SK-N-SH (cell line): ENCODE data around the gene TBC1D13. TPM values are rescaled to one million over a fixed set of nuclear protein-coding genes. Genes with fewer than 3 reads are reported as not detected.

Experiments
- CTCF ChIA-PET: fragments of 300-600, 350-600 bp; formaldehyde crosslinking; extraction: SDS; loops from one replicate; lab custom pipeline; 2021; lab: Yijun Ruan, JAX
- POLR2A ChIA-PET: fragments of 350-600 bp; sonication (Branson Sonifier 250); formaldehyde crosslinking; extraction: SDS; loops from one replicate; lab custom pipeline; 2020; ENCODE audit warnings: antibody characterized with exemption, inconsistent platforms; lab: Yijun Ruan, JAX
- DNase-seq: peaks from one replicate; pipeline ENCODE4 v3.0.0; 2012
- H2AFZ ChIP-seq: fragments of 200-600 bp; sonication (generic); 2 replicates; pipeline ENCODE4 v1.8.1; 2016; ENCODE audit warnings: antibody characterized with exemption, mild to moderate bottlenecking, low read depth
- H3F3A ChIP-seq: fragments of 200-600 bp; sonication (generic); replicated peaks from 2 replicates; pipeline ENCODE3; 2016; ENCODE audit warnings: antibody characterized with exemption, mild to moderate bottlenecking; ENCODE audit not compliant: insufficient read depth
- H3K27ac ChIP-seq, 2 experiments: fragments of 200-500 bp in 1 of 2; fragments of 200-600 bp in 1 of 2; sonication (Bioruptor generic) in 1 of 2; sonication (generic), shearing (Covaris generic) in 1 of 2; 2 replicates each; pipeline versions ENCODE4 v1.5.1 to v1.6.1; 2014 to 2016; ENCODE audit warnings: low read depth in 2 of 2, inconsistent platforms in 1 of 2, low read length in 1 of 2, mild to moderate bottlenecking in 1 of 2, mixed read lengths in 1 of 2
- H3K27me3 ChIP-seq: fragments of 200-600 bp; sonication (generic), shearing (Covaris generic); 2 replicates; pipeline ENCODE4 v1.6.1; 2016; ENCODE audit warnings: mixed run types; ENCODE audit not compliant: insufficient read depth
- H3K36me3 ChIP-seq, 2 experiments: fragments of 200-500 bp in 1 of 2; fragments of 200-600 bp in 1 of 2; sonication (Bioruptor generic) in 1 of 2; sonication (generic) in 1 of 2; replicated peaks in 1 of 2; 2 replicates each; pipeline versions ENCODE3 to v1.5.1; 2014 to 2016; ENCODE audit warnings: low read length in 1 of 2, mild to moderate bottlenecking in 1 of 2; ENCODE audit not compliant: insufficient read depth in 2 of 2, control insufficient read depth in 1 of 2
- H3K4me1 ChIP-seq, 2 experiments: fragments of 200-500 bp in 1 of 2; fragments of 200-600 bp in 1 of 2; sonication (Bioruptor generic) in 1 of 2; sonication (generic), shearing (Covaris generic) in 1 of 2; 2 replicates each; pipeline versions ENCODE4 v1.5.1 to v1.6.1; 2014 to 2016; ENCODE audit warnings: low read depth in 1 of 2, low read length in 1 of 2, mixed run types in 1 of 2; ENCODE audit not compliant: insufficient read depth in 2 of 2, control insufficient read depth in 1 of 2
- H3K4me2 ChIP-seq: fragments of 200-600 bp; sonication (generic), shearing (Covaris generic); 2 replicates; pipeline ENCODE4 v1.6.1; 2017; ENCODE audit warnings: mixed run types
- H3K4me3 ChIP-seq, 2 experiments: fragments of 200-500 bp in 1 of 2; fragments of 200-600 bp in 1 of 2; sonication (Bioruptor generic) in 1 of 2; sonication (generic), shearing (Covaris generic) in 1 of 2; 2 replicates each; pipeline versions ENCODE4 v1.5.1 to v1.8.1; 2014 to 2016; ENCODE audit warnings: low read depth in 2 of 2, inconsistent platforms in 1 of 2, low read length in 1 of 2, mild to moderate bottlenecking in 1 of 2, mixed read lengths in 1 of 2, moderate library complexity in 1 of 2
- H3K79me2 ChIP-seq: fragments of 200-600 bp; sonication (generic); 2 replicates; pipeline ENCODE4 v1.8.1; 2017; ENCODE audit warnings: mild to moderate bottlenecking; ENCODE audit not compliant: insufficient read depth
- H3K9ac ChIP-seq: fragments of 200-600 bp; sonication (generic); 2 replicates; pipeline ENCODE4 v1.6.1; 2017; ENCODE audit warnings: mixed run types
- H3K9me2 ChIP-seq: fragments of 200-600 bp; sonication (generic); 2 replicates; pipeline ENCODE4 v1.6.1; 2017; ENCODE audit warnings: mixed run types
- H3K9me3 ChIP-seq: fragments of 200-600 bp; sonication (generic); 2 replicates; pipeline ENCODE4 v1.6.1; 2017; ENCODE audit warnings: mixed run types, mild to moderate bottlenecking, moderate library complexity
- H4K20me1 ChIP-seq: fragments of 200-600 bp; sonication (generic); 2 replicates; pipeline ENCODE4 v1.6.1; 2017; ENCODE audit warnings: mild to moderate bottlenecking, mixed run types; ENCODE audit not compliant: insufficient read depth
- CHD2 ChIP-seq: fragments of 150-350 bp; IDR thresholded peaks from 2 replicates; pipeline ENCODE4 v1.6.1; 2018; ENCODE audit warnings: low read length; ENCODE audit not compliant: partially characterized antibody
- CTCF ChIP-seq: fragments of 200-600 bp; sonication (generic); IDR thresholded peaks from 2 replicates; pipeline ENCODE4 v1.6.1; 2017; ENCODE audit warnings: antibody characterized with exemption, mild to moderate bottlenecking, moderate library complexity
- EP300 ChIP-seq, 2 experiments: IDR thresholded peaks; 2 replicates each; pipeline versions ENCODE4 v1.4.0 to v1.6.1; 2012; ENCODE audit warnings: borderline replicate concordance in 1 of 2, low read depth in 1 of 2, low read length in 1 of 2
- EZH2phosphoT487 ChIP-seq: fragments of 200-600 bp; sonication (generic); IDR thresholded peaks from 2 replicates; pipeline ENCODE4 v1.6.1; 2017; ENCODE audit warnings: low read depth, mixed run types, mild to moderate bottlenecking, antibody characterized with exemption, moderate library complexity, borderline replicate concordance
- JUND ChIP-seq: IDR thresholded peaks from 2 replicates; pipeline ENCODE4 v1.4.0; 2012
- MXI1 ChIP-seq: IDR thresholded peaks from 2 replicates; pipeline ENCODE4 v1.6.1; 2012; ENCODE audit warnings: mild to moderate bottlenecking, low read depth, low read length, improper control_type of control experiment
- NRF1 ChIP-seq: IDR thresholded peaks from 2 replicates; pipeline ENCODE4 v1.6.1; 2012; ENCODE audit warnings: low read depth, mild to moderate bottlenecking, low read length
- RXRA ChIP-seq: IDR thresholded peaks from 2 replicates; pipeline ENCODE4 v1.4.0; 2012; ENCODE audit warnings: low read depth, mild to moderate bottlenecking, borderline replicate concordance
- TEAD4 ChIP-seq: IDR thresholded peaks from 2 replicates; pipeline ENCODE4 v1.4.0; 2012; ENCODE audit warnings: mild to moderate bottlenecking, borderline replicate concordance; ENCODE audit not compliant: insufficient read depth
- USF2 ChIP-seq: fragments of 150-350 bp; IDR thresholded peaks from 2 replicates; pipeline ENCODE4 v1.6.1; 2017; ENCODE audit warnings: antibody characterized with exemption, low read length, low read depth, borderline replicate concordance
- YY1 ChIP-seq: IDR thresholded peaks from 2 replicates; pipeline ENCODE4 v1.4.0; 2012; ENCODE audit warnings: low read depth, mild to moderate bottlenecking
- ZBTB33 ChIP-seq: IDR thresholded peaks from 2 replicates; pipeline ENCODE4 v1.4.0; 2012; ENCODE audit warnings: low read depth, borderline replicate concordance
- WGBS: methylation state at CpG from one replicate; pipeline ENCODE4 v1.1.6; 2017; ENCODE audit warnings: low lambda C conversion rate; 5-methylcytosine and 5-hydroxymethylcytosine counted together
- polyA plus RNA-seq, 3 experiments: library from polyadenylated mRNA; depleted of rRNA; stranded (reverse); fragments of >200 nt; gene quantifications; 2 replicates each; pipeline ENCODE4 v1.2.3, GENCODE V29; 2012

TBC1D13 gene
- polyA plus RNA-seq, 1 of the 3 experiments (the other 2 are of a cell fraction): 19.1 TPM

- peaks cover 0 to 7% of the 10 kb centered on the region in 2 experiments; a peak in 1 of 4 replicates for H3K4me1 ChIP-seq
Observed at GRCh38 chr9:128768606-128769005, 18.4 kb upstream of the TBC1D13 start.

More at GRCh38 chr9:128768606-128769005, 18.4 kb upstream of the TBC1D13 start:
- Histone ChIP-seq H3K27me3 (no peaks in the 10 kb centered on the region), H3K27ac (no peak overlapping the region), H3K9me2 (no peaks in the 10 kb centered on the region), H3K36me3 (peaks cover 0 to 5% of the 10 kb centered on the region in 2 experiments), H3F3A (peaks cover 11% of the 10 kb centered on the region), H2AFZ (no peak overlapping the region), H3K79me2 (peaks cover 30% of the 10 kb centered on the region), H3K9ac (no peak overlapping the region), H3K4me3 (no peak overlapping the region), H3K9me3 (no peaks in the 10 kb centered on the region), H4K20me1 (no peaks in the 10 kb centered on the region), H3K4me2 (no peak overlapping the region)
- WGBS: 91% methylated on average over 6 of the region's 6 CpGs
- POLR2A ChIA-PET: interaction anchor here (0.6 kb wide), 1 partner anchor 130 kb away, joined by 5 read pairs; no protein-coding TSS in a partner anchor
- DNase-seq: no peak
- no peak for TF ChIP-seq RXRA
- TF ChIP-seq MXI1: no peak
- TF ChIP-seq YY1: no peak
- TF ChIP-seq EP300 (IDR thresholded peaks at IDR 0.05; ENCODE audit: borderline replicate concordance in 1 of 2, low read depth in 1 of 2, low read length in 1 of 2): no peak
- no peak for TF ChIP-seq CHD2
- TF ChIP-seq TEAD4: no peak
- TF ChIP-seq ZBTB33: no peak
- no peak for TF ChIP-seq CTCF
- TF ChIP-seq USF2: no peak
- TF ChIP-seq NRF1: no peak
- TF ChIP-seq EZH2phosphoT487: no peak
- no peak for TF ChIP-seq JUND
- CTCF ChIA-PET: interaction anchor here (1.9 kb wide), 1 partner anchor 35 kb away, joined by 9 read pairs; no protein-coding TSS in a partner anchor
